Esophagus muscularis mucosa (tissue), 4 donors: ENCODE data around the gene MPO. TPM values are rescaled to one million over a fixed set of nuclear protein-coding genes. Genes with fewer than 3 reads are reported as not detected.
A peak's percentile ranks its signal among the peaks of the same experiment; 100 is the strongest.

Source experiments
- DNase-seq: peaks from one replicate; pipeline ENCODE4 v3.0.0-alpha.2; 2017; ENCODE audit errors: extremely low spot score
- H3K27ac ChIP-seq, 4 donors: fragments of 200-600 bp; sonication (generic); replicated peaks in 1 of 4; 1 replicate in 3 of 4; 2 replicates in 1 of 4; pipeline ENCODE4 v1.5.1; 2016 to 2019; ENCODE audit warnings: mild to moderate bottlenecking in 1 of 4
- H3K27me3 ChIP-seq, 4 donors: fragments of 200-600 bp; sonication (generic); one replicate each; pipeline versions ENCODE4 v1.5.1 to v1.6.0; 2016 to 2019
- H3K36me3 ChIP-seq, 4 donors: fragments of 200-600 bp; sonication (generic); one replicate each; pipeline ENCODE4 v1.5.1; 2016 to 2019
- H3K4me1 ChIP-seq, 4 donors: fragments of 200-600 bp; sonication (generic); one replicate each; pipeline ENCODE4 v1.5.1; 2016 to 2019
- H3K4me3 ChIP-seq, 4 donors: fragments of 200-600 bp; sonication (generic); 1 replicate in 2 of 4; 2 replicates in 2 of 4; pipeline ENCODE4 v1.5.1; 2016 to 2019; ENCODE audit warnings: mild to moderate bottlenecking in 4 of 4, moderate library complexity in 1 of 4
- H3K9me3 ChIP-seq, 4 donors: fragments of 200-600 bp; sonication (generic); 1 replicate in 3 of 4; 2 replicates in 1 of 4; pipeline ENCODE4 v1.5.1; 2016 to 2019
- CTCF ChIP-seq, 3 experiments: fragments of 200-600 bp in 2 of 3; fragments of 450-650 bp in 1 of 3; sonication (generic) in 2 of 3; IDR thresholded peaks; one replicate each; pipeline ENCODE4 v1.5.1; 2017 to 2019; ENCODE audit warnings: antibody characterized with exemption in 3 of 3, mild to moderate bottlenecking in 2 of 3, moderate library complexity in 1 of 3
- EP300 ChIP-seq: sonication (generic); formaldehyde crosslinking; IDR thresholded peaks from one replicate; pipeline ENCODE4 v1.6.1; 2017; ENCODE audit warnings: antibody characterized with exemption
- POLR2A ChIP-seq: fragments of 450-650 bp; IDR thresholded peaks from one replicate; pipeline ENCODE4 v1.6.1; 2017; ENCODE audit warnings: antibody characterized with exemption, moderate library complexity, mild to moderate bottlenecking, low read depth
- POLR2AphosphoS5 ChIP-seq, 2 donors: sonication (generic); formaldehyde crosslinking; IDR thresholded peaks; one replicate each; pipeline ENCODE4 v1.6.1; 2017; ENCODE audit warnings: antibody characterized with exemption in 2 of 2
- WGBS: methylation state at CpG from one replicate; pipeline ENCODE4 v1.1.5; 2018; 5-methylcytosine and 5-hydroxymethylcytosine counted together
- intact Hi-C: fragments of 100-400 bp; cut with DNase I; formaldehyde crosslinking; loops from one replicate; pipeline ENCODE4 v1.15.1; 2023
- total RNA-seq, 4 donors: library from RNA; depleted of rRNA; stranded (reverse); fragments of >200 nt; gene quantifications; one replicate each; pipeline versions ENCODE4 v1.1.0 to v1.2.1, GENCODE V29; 2016

The MPO gene
- total RNA-seq, 4 donors from 2014 or later = 0.23 to 0.66 TPM; not detected in 2

DNA sequence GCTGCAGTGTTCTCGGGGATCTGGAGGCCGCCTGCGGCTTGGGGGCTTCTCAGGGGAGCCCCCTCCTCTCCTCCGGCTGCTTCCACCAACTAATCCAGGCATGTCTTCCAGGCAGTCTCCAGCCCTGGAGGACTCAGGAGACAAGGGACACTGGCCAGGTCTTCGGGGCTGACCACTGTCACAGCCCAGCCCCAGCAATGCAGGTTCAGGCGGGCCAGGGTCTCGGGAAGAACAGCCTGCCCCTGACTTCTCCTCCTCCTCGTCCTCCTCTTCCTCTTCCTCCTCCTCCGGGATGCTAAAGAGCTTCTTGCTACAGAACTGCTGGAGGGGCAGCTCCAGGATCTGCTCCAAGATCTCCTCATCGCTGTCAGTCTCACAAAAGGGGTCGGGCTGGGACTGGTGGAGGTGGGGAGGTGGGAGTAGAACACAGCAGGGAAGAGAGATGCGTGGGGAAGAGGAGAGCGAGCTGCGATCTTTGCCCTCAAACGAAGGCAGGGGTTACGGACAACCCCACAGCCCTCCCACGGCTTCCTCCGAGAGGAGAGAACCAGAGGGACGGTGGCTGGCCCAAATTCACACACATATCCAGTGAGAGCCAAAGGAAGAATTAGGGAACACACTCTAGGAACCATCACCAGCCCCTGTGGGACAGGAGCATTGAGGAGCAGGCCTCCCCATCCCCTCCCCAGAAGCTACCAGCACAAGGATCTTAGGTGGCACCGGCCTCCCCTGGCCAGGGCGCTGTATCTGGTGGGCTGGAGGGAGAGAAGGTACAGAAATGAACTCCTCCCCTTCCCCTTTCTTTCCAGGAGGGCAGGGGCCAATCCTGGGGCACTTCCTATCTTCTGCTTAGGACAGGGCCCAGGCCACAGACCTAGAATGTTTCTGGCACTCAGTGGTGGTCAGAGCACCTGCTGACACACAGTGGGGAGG is 28.5 kb upstream of the MPO start:
- intact Hi-C loops = no loop called here
- no peak for TF ChIP-seq POLR2A
- TF ChIP-seq POLR2AphosphoS5 (IDR thresholded peaks at IDR 0.05) = no peak
- TF ChIP-seq CTCF (IDR thresholded peaks at IDR 0.05) = no peak
- TF ChIP-seq EP300 = no peak

DNA sequence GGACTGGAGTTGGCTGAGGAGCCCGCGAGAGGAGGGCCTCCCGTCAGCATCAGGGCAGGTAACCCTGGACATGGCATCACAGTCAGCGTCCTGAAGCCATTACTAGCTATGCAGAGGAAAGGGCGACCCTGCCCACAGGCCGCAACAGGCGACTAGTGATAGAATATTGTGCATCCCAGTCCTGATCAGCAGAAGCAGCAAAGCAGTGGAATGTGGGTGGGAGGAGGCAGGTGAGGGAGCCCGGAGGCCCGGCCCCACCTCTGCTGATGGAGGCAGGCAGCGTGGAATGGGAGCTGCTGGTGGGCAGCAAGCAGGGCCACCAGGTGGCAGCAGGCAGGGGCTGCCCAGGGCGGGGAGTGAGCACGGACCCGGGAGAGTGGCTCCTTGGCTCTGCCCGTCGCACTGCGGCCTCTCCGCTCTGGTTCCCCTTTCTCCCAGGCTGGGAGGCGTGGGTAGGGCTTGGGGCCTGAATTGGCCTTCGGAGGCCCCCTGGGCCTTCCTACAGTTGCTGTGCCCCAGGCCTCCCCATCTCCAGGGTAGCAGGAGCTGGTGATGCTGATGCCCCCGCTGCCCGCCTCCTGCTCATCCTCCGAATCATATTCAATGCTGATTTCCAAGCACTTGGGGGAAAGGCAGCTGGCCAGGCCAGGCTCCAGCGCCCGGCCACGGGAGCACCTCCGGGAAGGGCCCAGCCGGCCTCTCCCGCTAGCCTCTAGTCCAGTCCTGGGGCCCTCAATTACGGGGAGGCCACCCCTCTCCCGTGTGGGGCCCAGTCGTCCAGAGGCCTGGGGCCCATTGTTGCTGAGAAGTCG is 27.6 kb upstream of the MPO start:
- no peaks in the 10 kb centered on the region for H3K9me3 ChIP-seq
- H3K36me3 ChIP-seq = peaks cover 0 to 50% (median 13%) of the 10 kb centered on the region in 4 donors
- intact Hi-C loops = no loop called here

More for the DNA sequence above, 28.5 kb upstream of the MPO start:
- H3K9me3 ChIP-seq = no peaks in the 10 kb centered on the region
- peak; percentile 89 for DNase-seq
- H3K27me3 ChIP-seq = no peaks in the 10 kb centered on the region
- no peak overlapping the region for H3K27ac ChIP-seq
- H3K36me3 ChIP-seq = peaks cover 0 to 50% (median 13%) of the 10 kb centered on the region in 4 donors
- peaks cover 0 to 4% (median 0%) of the 10 kb centered on the region in 4 donors for H3K4me1 ChIP-seq
- 79% methylated on average over 14 of the region's 21 CpGs for WGBS
- H3K4me3 ChIP-seq = no peak overlapping the region

DNA sequence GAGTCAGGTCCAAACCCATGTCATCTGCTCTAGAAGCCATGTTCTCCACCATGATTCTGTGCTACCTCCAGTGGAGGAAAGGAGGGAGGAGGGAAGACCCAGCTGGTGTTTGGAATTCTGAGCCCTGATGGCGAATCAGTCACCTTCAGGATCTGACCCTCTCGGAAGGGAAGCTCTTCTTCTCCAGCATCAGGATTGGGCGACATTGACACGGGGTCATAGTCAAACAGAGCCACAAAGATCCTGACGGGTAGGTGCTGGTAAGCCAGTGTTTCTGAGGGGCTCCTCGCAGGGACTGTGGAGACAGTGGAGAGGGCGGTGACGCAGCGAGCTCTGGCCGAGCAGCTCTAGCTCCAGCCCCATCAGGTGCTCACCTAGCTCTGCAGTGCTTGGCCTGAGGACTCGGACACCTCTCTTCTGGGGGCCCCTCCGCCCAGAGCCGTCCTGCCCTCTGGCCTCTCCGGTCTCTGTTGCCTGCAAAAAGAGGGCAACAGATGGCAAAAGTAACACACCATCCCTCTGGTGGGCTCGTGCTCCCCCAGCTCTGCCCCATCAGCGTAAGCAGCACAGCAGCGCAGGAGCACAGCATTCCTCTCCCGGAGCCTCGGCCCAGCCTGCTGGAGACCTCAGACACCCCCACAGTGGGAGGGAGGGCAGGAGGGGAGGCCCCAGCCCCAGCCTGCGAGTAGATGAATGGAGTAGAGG is 26.9 kb upstream of the MPO start:
- intact Hi-C loops = no loop called here
- no peak overlapping the region for H3K4me3 ChIP-seq
- H3K27ac ChIP-seq = no peak overlapping the region
- no peaks in the 10 kb centered on the region for H3K27me3 ChIP-seq
- no peaks in the 10 kb centered on the region for H3K9me3 ChIP-seq
- peaks cover 0 to 52% (median 13%) of the 10 kb centered on the region in 4 donors for H3K36me3 ChIP-seq
- H3K4me1 ChIP-seq = peaks cover 0 to 6% (median 0%) of the 10 kb centered on the region in 4 donors
- peak; percentile 66 for DNase-seq
- TF ChIP-seq POLR2AphosphoS5 (IDR thresholded peaks at IDR 0.05) (no peak), EP300 (no peak), CTCF (IDR thresholded peaks at IDR 0.05) (no peak), POLR2A (no peak)
- 84% methylated on average over 19 of the region's 20 CpGs for WGBS

More for the DNA sequence above, 27.6 kb upstream of the MPO start:
- Histone ChIP-seq H3K27ac (no peak overlapping the region), H3K4me3 (no peak overlapping the region), H3K4me1 (peaks cover 0 to 6% (median 0%) of the 10 kb centered on the region in 4 donors), H3K27me3 (no peaks in the 10 kb centered on the region)
- 76% methylated on average over 15 of the region's 32 CpGs for WGBS
- DNase-seq = peak; percentile 75
- no peak for TF ChIP-seq POLR2A
- no peak for TF ChIP-seq CTCF (IDR thresholded peaks at IDR 0.05)
- no peak for TF ChIP-seq EP300
- no peak for TF ChIP-seq POLR2AphosphoS5 (IDR thresholded peaks at IDR 0.05)

DNA sequence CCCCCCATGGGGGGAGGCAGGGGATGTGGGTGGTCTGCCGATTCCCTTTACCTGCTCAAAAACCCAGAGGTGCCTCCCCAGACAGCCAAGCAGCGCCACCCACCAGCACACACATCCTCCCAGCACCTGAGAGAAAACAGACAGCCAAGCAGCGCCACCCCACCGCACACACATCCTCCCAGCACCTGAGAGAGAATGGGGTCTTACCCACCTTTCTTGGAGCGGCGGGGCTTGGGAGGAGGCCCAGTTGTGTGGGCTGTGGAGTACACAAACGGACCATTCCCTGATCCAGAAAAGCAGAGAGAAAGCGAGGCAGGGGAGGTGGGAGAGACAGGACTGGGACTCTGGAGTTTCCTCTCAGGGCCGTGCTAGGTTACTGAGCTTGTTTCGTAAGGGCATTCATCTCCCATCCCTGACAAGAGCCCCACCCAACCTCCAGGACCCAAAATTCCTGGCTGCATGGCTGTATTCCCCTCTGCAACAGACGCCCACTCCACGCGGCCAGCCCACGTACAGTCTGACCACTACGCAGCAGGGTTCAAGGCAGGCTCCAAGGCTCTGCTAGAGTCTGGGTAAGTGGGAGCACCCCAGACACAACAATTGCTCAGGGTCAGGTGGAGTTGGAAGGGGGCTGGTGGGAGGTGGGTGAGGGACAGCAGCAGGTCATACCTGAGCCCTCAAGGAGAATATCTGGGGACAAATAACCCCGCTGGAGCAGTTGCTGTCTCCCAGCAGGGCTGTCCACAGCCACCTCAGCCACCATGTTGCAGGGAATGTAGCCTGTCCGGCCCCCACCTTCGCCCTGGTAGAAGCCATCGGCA is 25.6 kb upstream of the MPO start:
- no peaks in the 10 kb centered on the region for H3K9me3 ChIP-seq
- intact Hi-C loops = no loop called here
- peaks cover 0 to 6% (median 0%) of the 10 kb centered on the region in 4 donors for H3K4me1 ChIP-seq
- no peak overlapping the region for H3K27ac ChIP-seq
- no peak for TF ChIP-seq EP300
- no peak for TF ChIP-seq POLR2A
- TF ChIP-seq CTCF (IDR thresholded peaks at IDR 0.05) = no peak
- no peak for TF ChIP-seq POLR2AphosphoS5 (IDR thresholded peaks at IDR 0.05)
- H3K27me3 ChIP-seq = no peaks in the 10 kb centered on the region
- peaks cover 0 to 63% (median 17%) of the 10 kb centered on the region in 4 donors for H3K36me3 ChIP-seq
- DNase-seq = peak; percentile 82
- WGBS = 77% methylated on average over 15 of the region's 19 CpGs
- H3K4me3 ChIP-seq = no peak overlapping the region
